GM19351 (cell line): ENCODE measurements around the gene SIRPG.
A peak's percentile ranks its signal among the peaks of the same experiment; 100 is the strongest.
"Not testable (repeated sequence)": the region's sequence is repeated elsewhere in the genome, so short reads cannot be mapped to it uniquely, and the experiment has no call there.

Experiments used
- ATAC-seq: cut with Tn5 transposase; IDR thresholded peaks from one replicate; pipeline ENCODE4 v1.9.1; 2021; ENCODE audit warnings: mild to moderate bottlenecking, moderate library complexity; ENCODE audit not compliant: unreplicated experiment

Gene SIRPG

DNA sequence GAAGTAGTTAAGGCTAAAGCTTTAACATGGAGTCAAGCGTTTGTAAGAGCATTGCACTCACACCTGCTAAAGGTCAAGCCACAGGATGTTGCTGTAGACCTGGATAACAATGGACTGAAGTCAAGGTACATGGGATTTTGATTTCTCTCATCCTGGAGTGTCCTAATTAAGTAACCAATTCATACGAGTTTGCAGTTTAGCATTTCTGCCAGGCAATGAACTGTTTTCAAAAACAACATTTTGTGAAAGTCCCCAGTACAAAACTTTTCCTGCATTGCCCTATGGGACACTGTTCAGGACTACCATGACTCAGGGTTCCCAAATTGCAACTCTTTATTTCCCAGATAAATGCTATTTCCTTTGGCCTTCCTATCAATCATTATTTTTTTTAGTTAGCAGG lies 20.4 kb downstream of the SIRPG start:
- no peak for ATAC-seq

DNA sequence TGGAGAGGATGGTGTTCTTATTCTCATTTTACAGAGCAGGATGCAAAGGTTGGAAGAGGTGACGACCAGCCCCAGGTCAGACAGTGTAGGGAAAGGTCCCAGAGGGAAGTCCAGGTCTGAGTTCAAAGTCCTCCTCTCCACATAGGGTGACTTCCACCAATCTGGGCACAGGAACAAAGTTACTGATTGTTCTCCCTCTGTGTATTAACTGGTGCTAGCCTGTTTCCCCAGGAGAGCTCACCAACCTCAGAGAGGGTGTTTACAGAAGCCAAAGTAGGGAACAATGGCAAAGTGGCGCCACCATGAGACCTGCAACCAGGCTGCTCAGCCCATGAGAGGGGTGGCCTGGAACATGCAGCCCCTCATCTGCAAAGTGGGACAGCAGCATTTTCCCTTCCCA lies 21.0 kb downstream of the SIRPG start:
- ATAC-seq = no peak

DNA sequence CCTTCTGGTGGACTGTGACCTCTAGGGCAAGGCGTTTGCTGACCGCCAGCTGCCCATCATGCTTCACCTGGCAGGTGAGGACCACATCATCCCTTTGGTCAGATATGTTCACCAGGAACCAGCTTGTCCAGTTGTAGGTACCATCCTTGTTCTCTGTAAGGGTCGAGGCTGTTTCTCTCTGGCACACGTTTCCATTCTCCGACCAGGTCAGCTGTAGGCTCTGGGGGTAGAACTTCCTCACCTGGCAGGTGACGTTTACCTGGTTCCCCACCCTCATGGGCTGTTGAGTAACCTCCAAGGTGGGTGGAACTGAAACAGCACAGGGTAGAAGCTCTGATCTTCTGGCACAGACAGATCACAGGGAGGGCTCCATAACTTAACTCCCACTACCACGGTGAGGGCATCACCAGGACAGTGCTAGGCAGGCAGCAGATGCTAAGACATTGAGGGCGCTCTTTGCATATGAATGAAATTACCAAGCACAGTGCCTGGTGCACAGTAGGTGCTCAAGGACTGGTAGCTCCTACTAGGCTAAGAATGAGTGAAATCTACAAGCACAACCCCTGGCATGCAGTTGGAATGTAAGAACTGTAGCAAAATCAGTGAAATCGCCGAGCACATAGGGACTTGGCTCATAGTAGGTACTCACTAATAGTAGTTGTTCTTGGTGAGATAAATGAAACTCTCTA lies 22.1 kb downstream of the SIRPG start:
- ATAC-seq = no peak

DNA sequence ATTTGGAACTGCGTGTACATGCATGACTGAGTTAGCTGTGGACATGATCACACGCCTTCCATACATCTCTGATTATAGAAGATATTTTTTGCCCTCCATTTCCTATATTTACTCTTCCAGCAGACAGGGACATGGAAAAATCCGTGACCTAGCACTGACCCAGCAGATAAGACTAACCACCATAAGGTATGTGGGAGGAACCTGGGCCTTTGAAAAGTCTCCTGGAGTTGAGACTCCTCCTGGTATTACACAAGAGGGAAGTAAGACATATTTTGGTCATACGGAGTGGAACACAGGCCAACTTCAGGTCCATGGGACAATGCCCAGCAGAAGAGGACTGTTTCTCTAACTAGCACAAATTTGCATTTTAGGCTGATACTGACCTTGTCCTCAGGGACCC lies 24.0 kb downstream of the SIRPG start:
- ATAC-seq = no peak

DNA sequence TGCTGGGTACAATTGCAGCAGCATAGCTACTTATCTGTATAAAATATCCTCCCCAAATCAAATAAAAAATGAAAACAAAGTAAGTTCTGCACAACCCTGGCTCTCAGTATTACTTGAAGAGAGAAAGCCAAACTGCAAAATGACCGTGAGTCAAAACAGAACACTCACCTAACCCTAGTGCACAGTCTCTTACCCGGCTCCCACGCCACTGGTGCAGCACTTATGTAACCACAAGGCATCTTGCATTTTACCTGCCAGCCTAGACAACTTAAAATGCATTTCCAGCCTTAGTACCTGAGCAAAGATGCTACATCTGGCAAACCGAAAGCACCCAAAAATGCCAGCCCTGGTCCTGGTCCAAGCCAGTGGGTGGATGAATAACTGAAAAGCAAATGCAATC lies 25.4 kb downstream of the SIRPG start:
- no peak for ATAC-seq

DNA sequence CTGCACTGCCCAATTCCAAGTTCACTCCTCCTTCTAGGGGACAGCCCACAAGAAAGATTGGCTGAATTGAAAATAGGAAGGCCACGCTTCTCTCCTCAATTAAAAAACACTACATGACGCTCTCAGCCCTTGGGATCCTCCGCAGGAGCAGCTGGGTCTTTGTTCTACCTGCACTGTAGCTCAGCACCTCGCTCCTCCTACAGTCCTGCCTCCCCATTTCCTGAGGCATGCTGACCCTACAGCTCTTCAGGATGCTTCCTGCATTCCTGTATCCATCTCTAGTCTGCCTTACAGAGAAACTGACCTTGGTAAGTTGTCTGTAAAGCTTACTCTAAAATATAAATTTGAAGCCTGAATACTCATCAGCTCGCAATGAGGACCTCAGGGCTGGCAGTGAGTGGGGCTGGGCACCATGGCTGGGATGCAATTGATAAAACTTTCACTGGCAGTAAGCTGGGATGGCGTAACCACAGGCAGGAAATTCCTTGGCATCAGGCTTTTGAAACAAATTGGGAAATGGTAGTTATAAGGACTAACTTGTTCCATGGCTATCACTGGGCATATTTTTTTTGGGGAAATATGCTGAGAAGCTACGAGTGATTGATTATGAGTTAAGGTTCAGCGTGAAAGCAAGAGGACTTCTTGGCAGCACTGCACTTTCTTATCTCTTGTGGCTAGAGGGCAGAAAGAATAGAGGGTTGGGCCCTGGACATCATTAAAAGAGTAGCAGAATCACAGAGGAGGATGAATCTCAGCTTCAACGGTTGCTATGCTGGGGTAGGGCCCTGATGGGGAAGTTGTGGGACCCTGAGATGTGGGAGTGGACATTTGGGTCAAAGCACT lies 26.0 kb downstream of the SIRPG start:
- ATAC-seq = no peak

DNA sequence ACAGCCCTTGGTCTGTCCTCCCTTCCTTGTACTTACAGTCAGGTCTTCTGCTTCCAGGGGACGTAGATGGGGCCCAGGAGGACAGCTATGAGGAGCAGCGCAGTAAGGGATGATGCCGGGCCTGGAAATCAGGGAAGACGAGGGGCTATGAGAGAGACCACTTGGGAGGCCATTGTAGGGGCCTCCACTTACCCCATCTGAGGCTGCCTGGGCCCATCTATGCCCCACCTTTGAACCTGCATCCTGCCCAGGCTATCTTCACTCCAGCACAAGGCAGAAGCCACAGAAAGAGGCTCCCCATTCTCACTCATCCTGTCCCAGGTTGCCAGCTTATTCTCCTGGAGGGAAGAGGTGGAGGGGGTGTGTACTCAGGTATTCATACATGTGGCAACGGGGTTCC lies 27.4 kb downstream of the SIRPG start:
- ATAC-seq = no peak

DNA sequence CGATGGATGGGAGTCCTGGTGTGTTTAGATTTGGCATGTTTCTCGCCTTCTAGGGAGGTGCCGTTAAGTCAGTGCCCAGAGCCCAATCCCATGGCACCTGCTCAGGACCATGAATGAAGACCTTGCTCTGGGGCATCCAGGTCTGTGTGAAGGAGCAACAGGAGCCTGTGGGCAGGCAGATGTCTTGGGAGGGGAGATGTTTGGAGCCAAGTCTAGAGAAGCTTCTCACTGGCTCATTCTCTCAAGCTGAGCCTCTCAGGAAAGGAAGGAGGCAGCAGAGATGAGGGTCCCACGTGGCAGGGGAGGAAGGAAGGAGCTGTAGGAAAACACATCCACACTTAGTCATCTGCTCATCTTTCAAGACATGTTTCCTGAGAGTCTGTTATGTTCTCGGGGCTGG lies 28.3 kb downstream of the SIRPG start:
- no peak for ATAC-seq

DNA sequence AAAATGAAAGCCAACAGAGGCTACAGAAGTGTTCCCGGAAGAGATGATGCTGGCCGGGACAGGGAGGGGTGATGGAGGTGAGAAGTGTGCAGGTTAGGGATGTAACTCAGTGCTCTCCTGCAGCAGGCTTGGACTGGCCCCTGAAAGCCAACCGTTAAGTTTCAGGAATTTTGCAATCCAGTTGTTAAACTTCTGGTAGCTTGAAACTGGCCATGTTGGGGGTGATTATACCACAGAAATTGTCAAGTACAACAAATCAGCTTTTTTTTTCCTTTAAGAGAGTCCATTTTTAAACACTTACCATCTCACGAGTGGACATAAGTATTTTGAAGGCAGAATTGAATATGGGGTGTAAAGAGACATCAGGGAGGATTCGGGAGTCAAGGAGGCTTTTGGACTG lies 29.0 kb downstream of the SIRPG start:
- ATAC-seq = no peak

DNA sequence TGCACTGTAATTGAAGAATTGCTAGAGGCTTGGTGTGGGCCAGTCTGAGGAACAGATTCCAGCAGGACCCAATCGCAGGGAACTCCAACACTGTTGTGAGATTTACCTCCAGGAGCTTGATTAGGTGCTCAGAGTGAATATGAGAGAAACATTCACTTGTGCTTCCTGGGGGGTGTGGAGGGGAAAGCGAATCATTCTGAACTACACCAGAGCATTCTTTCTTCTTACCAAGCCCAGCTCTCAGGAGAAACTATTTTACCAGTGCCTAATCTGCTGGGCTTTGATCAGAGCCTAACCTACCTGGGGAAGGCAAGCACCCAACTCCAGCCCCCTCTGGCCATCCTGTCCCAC lies 30.4 kb downstream of the SIRPG start:
- ATAC-seq = no peak

DNA sequence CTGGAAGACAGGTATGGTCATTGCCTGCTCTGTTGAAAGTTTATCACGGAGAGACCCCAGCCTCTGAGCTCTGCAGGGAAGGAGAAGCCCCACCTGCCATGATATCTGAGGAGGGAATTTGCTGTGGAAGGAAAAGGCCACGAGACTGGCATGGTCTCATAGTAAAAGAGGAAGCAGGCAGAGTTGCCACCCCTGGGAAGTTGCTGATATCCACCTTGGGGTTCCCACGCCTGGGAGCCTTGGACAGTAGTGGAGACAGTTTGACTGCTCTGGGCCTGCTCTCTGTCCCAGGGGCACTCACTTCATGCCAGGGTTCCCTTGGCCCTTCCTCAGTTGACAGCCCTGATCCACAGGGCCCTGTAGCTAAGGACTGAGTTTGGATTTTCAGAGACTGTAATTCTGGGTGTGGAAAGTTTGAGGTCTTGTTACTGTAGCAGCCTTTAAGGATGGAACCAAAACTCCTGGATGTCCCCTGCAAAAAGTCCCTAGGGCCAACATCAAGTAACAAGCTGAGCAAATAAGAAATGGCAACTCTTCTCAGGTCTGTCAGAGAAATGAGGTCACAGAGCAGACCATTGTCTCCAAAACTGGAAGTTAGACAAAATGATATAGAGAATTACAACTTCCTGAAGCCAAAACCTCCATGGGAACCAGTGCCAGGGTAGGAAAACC lies 30.9 kb downstream of the SIRPG start:
- no peak for ATAC-seq

DNA sequence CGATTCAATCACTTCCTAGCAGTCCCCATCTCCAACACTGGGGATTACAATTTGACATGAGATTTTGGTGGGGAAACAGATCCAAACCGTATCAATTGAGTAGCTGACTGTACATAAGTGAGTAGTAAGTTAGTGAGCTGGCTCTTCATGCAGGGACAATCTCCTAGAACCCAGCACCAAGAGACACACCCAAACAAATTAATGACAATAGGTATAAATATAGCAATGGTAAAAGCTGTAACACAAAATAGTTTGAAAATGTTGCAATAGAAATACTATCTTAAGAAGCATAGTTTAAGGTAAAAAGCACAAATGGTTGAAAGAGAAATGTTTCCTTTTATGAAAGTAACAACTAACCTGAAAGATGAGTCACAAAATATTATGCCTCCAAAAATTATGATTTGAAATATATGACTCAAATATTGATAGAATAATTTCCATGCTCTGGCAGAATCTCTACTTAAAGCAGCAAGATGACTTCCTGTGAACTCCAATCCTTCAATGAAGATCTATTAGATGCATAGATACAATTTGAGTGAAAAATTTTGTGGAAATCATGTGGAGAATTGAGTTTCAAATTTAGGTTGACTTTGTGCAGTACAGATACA lies 32.4 kb downstream of the SIRPG start:
- no peak for ATAC-seq

DNA sequence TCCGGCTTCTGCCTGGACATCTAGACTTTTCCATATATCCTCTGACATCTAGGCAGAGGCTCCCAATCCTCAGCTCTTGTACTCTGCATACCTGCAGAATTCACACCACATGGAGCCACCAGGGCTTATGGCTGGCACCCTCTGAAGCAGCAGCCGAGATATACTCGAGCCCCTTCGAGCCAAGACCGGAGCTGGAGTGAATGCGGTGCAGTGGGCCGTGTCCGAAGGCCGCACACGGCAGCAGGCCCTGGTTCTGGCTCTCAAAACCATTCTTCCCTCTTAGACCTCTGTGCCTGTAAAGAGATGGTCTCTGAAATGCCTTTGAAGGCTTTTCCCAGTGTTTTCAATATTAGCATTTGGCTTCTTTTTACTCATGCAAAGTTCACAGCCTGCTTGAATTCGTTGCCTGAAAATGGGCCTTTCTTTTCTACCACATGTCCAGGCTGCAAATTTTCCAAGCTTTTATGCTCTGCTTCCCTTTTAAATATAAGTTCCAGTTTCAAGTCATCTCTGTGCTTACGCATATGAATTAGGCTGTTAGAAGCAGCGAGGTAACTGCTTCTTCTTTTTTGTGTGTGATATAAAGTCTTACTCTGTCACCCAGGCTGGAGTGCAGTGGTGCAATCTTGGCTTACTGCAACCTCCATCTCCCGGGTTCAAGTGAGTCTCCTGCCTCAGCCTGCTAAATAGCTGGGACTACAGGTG lies 33.9 kb downstream of the SIRPG start:
- no peak for ATAC-seq

DNA sequence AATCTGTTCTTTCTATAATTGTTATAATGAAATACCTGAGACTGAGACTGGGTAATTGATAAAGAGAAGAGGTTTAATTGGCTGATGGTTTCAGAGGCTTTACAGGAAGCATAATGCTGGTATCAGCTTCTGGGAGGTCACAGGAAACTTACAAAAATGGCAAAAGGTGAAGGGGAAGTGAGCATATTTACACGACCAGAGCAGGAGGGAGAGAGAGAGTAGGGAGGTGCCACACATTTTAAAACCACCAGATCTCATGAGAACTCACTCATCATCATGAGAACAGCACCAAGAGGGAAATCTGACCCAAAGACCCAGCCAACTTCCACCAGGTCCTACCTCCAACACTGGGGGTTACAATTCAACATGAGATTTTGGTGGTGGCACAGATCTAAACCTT lies 35.1 kb downstream of the SIRPG start:
- peak; percentile 54 for ATAC-seq

DNA sequence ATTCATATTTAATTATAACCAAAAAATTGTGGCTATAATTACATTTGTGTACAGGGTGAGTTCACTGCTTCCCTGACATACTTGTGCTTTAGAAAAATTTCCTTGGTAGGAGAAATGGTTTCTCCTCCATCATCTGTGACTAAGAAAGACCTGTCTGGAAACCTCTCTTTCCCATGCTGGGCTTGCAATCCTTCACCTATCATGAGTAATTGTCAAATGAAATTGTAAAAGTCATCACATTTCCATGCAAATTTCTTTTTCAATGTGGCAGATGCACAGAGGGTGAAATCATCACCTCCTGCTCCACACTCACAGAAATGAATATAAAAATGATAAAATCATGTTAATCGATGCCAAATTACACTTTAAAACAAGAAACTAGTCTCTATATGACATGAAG lies 36.3 kb downstream of the SIRPG start:
- ATAC-seq = no peak

DNA sequence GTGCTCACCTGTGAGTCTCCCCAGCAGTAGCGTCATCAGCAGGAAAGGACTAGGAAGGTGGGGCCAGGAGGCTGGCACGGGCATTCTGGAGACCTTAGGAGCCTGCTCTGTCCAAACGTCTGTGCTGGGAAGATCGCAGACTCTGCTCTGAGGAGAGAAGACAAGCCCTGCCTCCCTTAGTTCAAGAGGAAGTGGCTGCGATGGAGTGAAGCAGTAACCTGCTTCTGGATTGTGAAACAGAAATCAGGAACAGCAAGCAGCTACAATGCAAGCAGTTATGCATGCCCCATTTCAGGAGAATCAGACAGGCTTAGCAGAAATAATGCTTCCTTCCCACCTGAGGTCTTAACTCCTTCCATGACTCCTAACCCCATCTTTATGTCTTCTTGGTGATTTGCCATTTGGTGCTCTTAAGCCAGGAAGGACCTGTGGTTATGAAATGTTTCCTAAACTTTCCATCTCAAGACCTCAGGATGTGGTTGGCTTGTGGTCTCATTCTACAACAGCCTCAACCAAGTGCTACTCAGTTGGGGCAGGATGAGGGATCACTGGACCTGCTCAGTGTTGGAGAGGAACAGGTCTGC lies 37.6 kb downstream of the SIRPG start, which contains the start of gene SIRPB1:
TSS of gene SIRPB1 (minus strand) at position 149 of the 584 bp plus-strand sequence. CDS start at position 84, 65 bp downstream.
- no peak for ATAC-seq

DNA sequence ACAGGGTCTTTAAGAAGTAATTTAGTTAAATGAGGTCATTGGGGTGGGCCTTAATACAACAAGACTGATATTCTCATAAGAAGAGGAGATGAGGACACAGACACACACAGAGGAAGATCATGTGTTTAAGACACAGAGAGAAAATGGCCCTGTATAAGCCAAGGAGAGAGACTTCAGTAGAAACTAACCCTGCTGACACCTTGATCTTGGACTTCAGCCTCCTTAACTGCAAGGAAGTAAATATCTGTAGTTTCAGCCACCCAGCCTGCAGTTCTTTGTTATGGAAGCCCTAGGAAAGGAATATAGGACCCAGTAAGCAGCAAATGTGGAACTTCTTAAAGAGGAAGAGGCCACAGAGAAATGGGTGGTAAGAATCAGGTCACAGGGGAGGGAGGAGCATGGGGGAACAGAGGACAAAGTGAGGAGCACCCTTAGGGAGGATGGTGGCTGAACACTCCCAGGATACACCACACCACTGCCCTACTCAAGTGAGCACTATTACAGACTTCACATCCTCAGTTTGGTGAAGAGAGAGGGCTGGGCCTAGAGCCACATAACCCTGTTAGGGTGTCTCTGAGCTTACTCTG lies 38.5 kb downstream of the SIRPG start:
- no peak for ATAC-seq

DNA sequence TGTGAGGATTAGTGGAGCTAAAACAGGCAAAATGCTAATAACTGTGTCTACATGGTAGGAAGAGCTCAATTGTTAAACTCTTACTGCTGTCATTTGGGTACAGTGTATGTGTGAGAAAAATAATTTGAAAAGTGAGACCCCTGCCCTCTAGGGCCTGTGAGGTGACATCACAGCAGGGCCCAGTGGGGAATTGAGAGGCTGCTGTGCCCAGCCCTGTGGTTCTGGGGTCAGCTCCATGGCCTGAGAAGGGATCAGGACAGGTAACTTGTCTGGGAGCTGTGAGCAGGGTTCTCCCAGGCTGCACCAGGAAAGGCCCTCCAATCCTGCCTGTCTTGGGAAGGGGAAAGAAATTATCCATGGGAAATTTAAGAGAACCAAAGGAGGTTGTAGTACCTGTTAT lies 39.1 kb downstream of the SIRPG start:
- no peak for ATAC-seq

DNA sequence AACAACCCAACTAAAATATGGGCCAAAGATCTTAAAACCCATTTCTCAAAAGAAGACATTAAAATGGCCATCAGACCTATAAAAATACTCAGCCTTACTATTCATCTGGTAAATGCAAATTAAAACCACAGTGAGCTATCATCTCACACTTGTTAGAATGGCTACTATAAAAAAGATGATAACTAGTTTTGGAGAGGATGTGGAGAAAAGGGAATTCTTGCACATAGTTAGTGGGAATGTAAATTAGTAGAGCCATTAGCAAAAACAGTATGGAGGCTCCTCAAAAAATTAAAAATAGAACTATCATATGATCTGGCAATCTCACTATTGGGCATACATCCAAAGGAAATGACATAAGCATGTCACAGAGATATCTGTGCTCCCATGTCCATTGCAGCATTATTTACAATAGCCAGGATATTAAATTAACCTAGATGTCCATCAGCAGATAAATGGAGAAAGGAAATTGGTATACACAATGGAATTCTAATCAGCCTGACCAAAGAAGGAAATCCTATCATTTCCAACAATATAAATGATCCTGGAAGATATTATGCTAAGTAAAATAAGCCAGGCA lies 40.6 kb downstream of the SIRPG start:
- no peak for ATAC-seq

DNA sequence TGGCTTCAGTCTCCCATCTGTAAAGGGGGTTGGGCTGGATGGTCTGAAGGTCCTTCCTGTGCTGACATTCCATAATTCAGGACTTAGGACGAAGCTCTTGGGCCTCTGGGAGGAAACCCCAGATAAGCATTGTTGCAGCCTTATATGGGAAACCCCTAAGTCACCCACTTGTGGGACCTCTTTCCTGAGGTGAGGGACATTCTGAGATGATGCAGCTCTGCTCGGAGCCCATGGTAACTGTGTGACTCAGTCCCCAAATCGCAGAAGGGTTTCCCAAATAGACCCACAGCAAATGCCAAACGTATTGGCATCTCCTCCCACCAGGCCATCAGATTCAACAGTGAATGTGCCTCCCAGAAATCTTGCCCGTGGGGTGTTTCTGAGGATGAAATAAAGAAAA lies 47.2 kb downstream of the SIRPG start:
- not testable (repeated sequence) for ATAC-seq
